Natural killer cell (primary cell): ENCODE data around the gene KIF25. TPM values are rescaled to one million over a fixed set of nuclear protein-coding genes. Genes with fewer than 3 reads are reported as not detected.

ENCODE experiments used
- ATAC-seq, 3 donors: fragments of 150-1000 bp in 2 of 3; fragments of 200-7000 bp in 1 of 3; cut with Tn5 transposase; 1 replicate in 1 of 3; 2 replicates in 2 of 3; pipeline ENCODE4 v1.10.0; 2021; ENCODE audit warnings: mild to moderate bottlenecking in 2 of 3, moderate library complexity in 2 of 3
- DNase-seq, 2 donors: peaks; one replicate each; pipeline versions ENCODE4 v3.0.0 to v3.0.0-alpha.2; 2013 to 2021; ENCODE audit warnings: mixed read lengths in 1 of 2
- H3K27ac ChIP-seq: one replicate; pipeline ENCODE4 v1.5.1; 2013; ENCODE audit warnings: mild to moderate bottlenecking, low read length
- H3K27me3 ChIP-seq: one replicate; pipeline ENCODE4 v1.6.1; 2013; ENCODE audit warnings: low read length; ENCODE audit not compliant: control insufficient read depth, insufficient read depth
- H3K36me3 ChIP-seq: one replicate; pipeline ENCODE4 v1.6.1; 2013; ENCODE audit warnings: low read length; ENCODE audit not compliant: control insufficient read depth, insufficient read depth
- H3K4me1 ChIP-seq: one replicate; pipeline ENCODE4 v1.6.1; 2013; ENCODE audit warnings: low read length; ENCODE audit not compliant: control insufficient read depth, insufficient read depth
- H3K4me3 ChIP-seq: one replicate; pipeline ENCODE4 v1.5.1; 2013; ENCODE audit warnings: low read length
- H3K9me3 ChIP-seq: one replicate; pipeline ENCODE4 v1.6.1; 2013; ENCODE audit warnings: low read length; ENCODE audit not compliant: control insufficient read depth, insufficient read depth
- H3K27ac Mint-ChIP-seq, 2 donors: one replicate each; pipeline ENCODE4 v1.8.0; 2022; ENCODE audit warnings: mild to moderate bottlenecking in 2 of 2, mixed read lengths in 2 of 2, moderate library complexity in 1 of 2
- H3K27me3 Mint-ChIP-seq, 2 donors: one replicate each; pipeline ENCODE4 v1.8.0; 2022; ENCODE audit warnings: low read depth in 2 of 2, mixed read lengths in 2 of 2
- H3K36me3 Mint-ChIP-seq: one replicate; pipeline ENCODE4 v1.8.0; 2022; ENCODE audit warnings: mixed read lengths
- H3K4me1 Mint-ChIP-seq, 2 donors: one replicate each; pipeline ENCODE4 v1.8.0; 2022; ENCODE audit warnings: mixed read lengths in 2 of 2
- H3K4me3 Mint-ChIP-seq: one replicate; pipeline ENCODE4 v1.8.0; 2022; ENCODE audit warnings: mild to moderate bottlenecking, moderate library complexity, mixed read lengths
- H3K9me3 Mint-ChIP-seq, 2 donors: one replicate each; pipeline ENCODE4 v1.8.0; 2022; ENCODE audit warnings: mixed read lengths in 2 of 2
- WGBS: methylation state at CpG from one replicate; pipeline ENCODE4 v1.1.7; 2013; ENCODE audit warnings: missing lambda C conversion rate; ENCODE audit not compliant: insufficient coverage; 5-methylcytosine and 5-hydroxymethylcytosine counted together
- intact Hi-C: fragments of 100-400 bp; cut with micrococcal nuclease; formaldehyde crosslinking; loops from one replicate; pipeline ENCODE4 v1.14.2; 2022
- total RNA-seq, 4 donors: library from RNA; stranded (reverse); fragments of 120-200 nt in 1 of 4; gene quantifications; one replicate each; pipeline versions ENCODE4 v1.2.3 to v1.2.4, GENCODE V29; 2013 to 2022
- TF ChIP-seq, protein P1 (sequence below): fragments of 200-600 bp; IDR thresholded peaks from one replicate; pipeline ENCODE4 v1.8.0; 2022; ENCODE audit warnings: antibody characterized with exemption

The KIF25 gene
- total RNA-seq, 3 donors from 2014 or later (not counting 1 experiment from before 2014, with no cell fraction given) = not detected

DNA sequence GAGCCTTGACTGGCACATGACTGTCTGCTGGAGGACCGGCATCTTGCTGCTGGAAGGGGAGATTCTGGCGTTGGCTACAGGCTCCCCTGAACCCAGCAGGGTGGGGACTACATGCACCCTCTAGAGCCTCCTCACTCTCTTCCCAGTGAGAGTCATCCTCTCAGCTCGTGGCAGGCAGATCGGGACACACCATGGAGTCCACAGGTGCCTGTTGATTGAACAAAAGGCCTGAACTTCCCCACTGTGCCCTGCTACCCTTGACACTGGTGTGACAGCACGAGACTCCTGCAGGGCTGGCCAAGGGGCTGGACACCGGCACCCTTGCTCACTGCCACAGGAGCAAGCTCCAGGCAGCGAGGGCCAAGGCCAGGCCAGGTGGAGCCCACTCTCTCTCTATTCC, 73.3 kb downstream of the KIF25 start:
- Mint-ChIP-seq H3K27me3 (peaks cover 0 to 2% of the 10 kb centered on the region in 2 donors), H3K36me3 (no peaks in the 10 kb centered on the region), H3K9me3 (no peaks in the 10 kb centered on the region), H3K27ac (no peak overlapping the region), H3K4me3 (no peak overlapping the region), H3K4me1 (no peaks in the 10 kb centered on the region)
- intact Hi-C loops = no loop called here
- TF ChIP-seq, protein P1, sequence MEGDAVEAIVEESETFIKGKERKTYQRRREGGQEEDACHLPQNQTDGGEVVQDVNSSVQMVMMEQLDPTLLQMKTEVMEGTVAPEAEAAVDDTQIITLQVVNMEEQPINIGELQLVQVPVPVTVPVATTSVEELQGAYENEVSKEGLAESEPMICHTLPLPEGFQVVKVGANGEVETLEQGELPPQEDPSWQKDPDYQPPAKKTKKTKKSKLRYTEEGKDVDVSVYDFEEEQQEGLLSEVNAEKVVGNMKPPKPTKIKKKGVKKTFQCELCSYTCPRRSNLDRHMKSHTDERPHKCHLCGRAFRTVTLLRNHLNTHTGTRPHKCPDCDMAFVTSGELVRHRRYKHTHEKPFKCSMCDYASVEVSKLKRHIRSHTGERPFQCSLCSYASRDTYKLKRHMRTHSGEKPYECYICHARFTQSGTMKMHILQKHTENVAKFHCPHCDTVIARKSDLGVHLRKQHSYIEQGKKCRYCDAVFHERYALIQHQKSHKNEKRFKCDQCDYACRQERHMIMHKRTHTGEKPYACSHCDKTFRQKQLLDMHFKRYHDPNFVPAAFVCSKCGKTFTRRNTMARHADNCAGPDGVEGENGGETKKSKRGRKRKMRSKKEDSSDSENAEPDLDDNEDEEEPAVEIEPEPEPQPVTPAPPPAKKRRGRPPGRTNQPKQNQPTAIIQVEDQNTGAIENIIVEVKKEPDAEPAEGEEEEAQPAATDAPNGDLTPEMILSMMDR = no peak
- DNase-seq (no peak), ATAC-seq (no peak)
- Histone ChIP-seq H3K4me1 (no peaks in the 10 kb centered on the region), H3K36me3 (no peaks in the 10 kb centered on the region), H3K27me3 (no peaks in the 10 kb centered on the region), H3K9me3 (no peaks in the 10 kb centered on the region), H3K4me3 (no peak overlapping the region), H3K27ac (no peak overlapping the region)
- WGBS = 82% methylated on average over 7 of the region's 7 CpGs

DNA sequence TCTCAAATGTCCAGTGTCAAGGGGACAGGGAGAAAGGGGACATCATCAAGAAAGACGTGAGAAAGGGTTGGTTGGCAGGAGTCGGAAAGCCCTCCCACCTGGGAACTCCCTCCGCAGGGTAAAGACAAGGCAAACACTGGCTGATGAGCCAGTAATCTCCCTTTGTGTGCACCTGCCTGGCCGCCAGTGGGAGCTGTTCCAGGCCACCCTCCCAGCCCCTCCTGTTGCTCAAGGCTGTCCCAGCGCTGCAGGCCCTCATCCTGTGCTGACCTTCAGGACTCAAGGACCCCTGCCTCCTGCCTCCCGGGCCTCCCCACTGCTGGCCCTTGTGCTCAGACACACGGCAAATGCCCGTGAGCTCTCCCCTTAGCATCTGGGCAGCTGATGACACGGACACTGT, 74.1 kb downstream of the KIF25 start:
- H3K27me3 Mint-ChIP-seq = peaks cover 0 to 2% of the 10 kb centered on the region in 2 donors
- H3K4me3 Mint-ChIP-seq = no peak overlapping the region
- H3K4me1 Mint-ChIP-seq = no peaks in the 10 kb centered on the region
- intact Hi-C loops = no loop called here
- Histone ChIP-seq H3K27me3 (no peaks in the 10 kb centered on the region), H3K9me3 (no peaks in the 10 kb centered on the region), H3K4me3 (no peak overlapping the region), H3K4me1 (no peaks in the 10 kb centered on the region), H3K36me3 (no peaks in the 10 kb centered on the region), H3K27ac (no peak overlapping the region)
- TF ChIP-seq, protein P1 = no peak
- DNase-seq (no peak), ATAC-seq (no peak)
- WGBS = 79% methylated on average over 9 of the region's 9 CpGs
- no peaks in the 10 kb centered on the region for H3K9me3 Mint-ChIP-seq
- no peaks in the 10 kb centered on the region for H3K36me3 Mint-ChIP-seq
- no peak overlapping the region for H3K27ac Mint-ChIP-seq

DNA sequence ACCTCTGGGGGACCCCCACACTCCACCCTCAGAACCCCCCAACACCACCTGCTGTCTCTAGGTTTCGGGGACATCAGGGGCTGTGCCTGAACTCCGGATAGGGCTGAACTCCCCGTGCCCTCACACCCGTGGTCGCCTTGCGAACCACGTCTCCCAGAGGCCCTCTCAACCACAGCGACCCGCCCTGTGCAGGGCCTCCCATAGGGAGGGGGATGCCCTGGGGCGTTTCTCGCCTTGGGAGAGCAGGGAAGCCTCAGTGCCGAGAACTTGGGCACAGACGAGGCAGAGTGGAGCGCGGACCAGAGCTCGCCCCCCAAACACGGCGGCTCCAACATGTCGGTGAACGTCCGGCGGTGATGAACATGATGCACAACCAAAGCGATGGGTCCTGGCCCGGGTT, 74.8 kb downstream of the KIF25 start:
- H3K4me3 Mint-ChIP-seq = no peak overlapping the region
- WGBS = 77% methylated on average over 24 of the region's 24 CpGs

DNA sequence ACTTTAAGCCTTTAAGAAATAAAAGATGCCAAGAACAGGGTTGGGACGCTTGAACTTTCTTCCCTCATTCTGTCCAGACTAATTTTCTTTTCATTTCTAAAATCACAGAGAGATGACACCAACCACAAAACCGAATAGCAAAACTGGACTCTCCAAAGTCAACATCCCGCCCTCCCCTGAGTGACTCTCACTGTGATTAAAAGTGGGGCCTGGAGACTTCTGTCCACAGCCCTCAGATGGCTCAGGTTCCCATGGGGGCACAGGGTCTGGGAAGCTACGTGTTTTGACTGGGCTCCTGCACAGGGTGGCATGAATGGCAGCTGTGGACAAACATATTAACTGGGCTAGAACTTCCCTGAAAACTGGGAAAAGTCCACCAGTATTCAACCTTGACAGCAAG, 75.3 kb downstream of the KIF25 start:
- H3K4me1 ChIP-seq = no peaks in the 10 kb centered on the region
- ATAC-seq (no peak), DNase-seq (no peak)
- intact Hi-C loops = no loop called here
- no peak overlapping the region for H3K4me3 ChIP-seq
- Mint-ChIP-seq H3K9me3 (no peaks in the 10 kb centered on the region), H3K4me3 (no peak overlapping the region), H3K4me1 (no peaks in the 10 kb centered on the region), H3K36me3 (no peaks in the 10 kb centered on the region), H3K27ac (no peak overlapping the region), H3K27me3 (peaks cover 0 to 2% of the 10 kb centered on the region in 2 donors)
- no peaks in the 10 kb centered on the region for H3K36me3 ChIP-seq
- H3K27me3 ChIP-seq = no peaks in the 10 kb centered on the region
- no peak overlapping the region for H3K27ac ChIP-seq
- WGBS = 82% methylated on average over 4 of the region's 4 CpGs
- TF ChIP-seq, protein P1 = no peak
- H3K9me3 ChIP-seq = no peaks in the 10 kb centered on the region

More for the DNA sequence above, 74.8 kb downstream of the KIF25 start:
- ATAC-seq = no peak
- H3K9me3 ChIP-seq = no peaks in the 10 kb centered on the region
- intact Hi-C loops = no loop called here
- no peak overlapping the region for H3K27ac ChIP-seq
- no peak for DNase-seq
- no peaks in the 10 kb centered on the region for H3K9me3 Mint-ChIP-seq
- H3K27me3 ChIP-seq = no peaks in the 10 kb centered on the region
- H3K4me3 ChIP-seq = no peak overlapping the region
- no peak overlapping the region for H3K27ac Mint-ChIP-seq
- H3K4me1 ChIP-seq = no peaks in the 10 kb centered on the region
- H3K36me3 ChIP-seq = no peaks in the 10 kb centered on the region
- H3K36me3 Mint-ChIP-seq = no peaks in the 10 kb centered on the region
- H3K4me1 Mint-ChIP-seq = no peaks in the 10 kb centered on the region
- peaks cover 0 to 2% of the 10 kb centered on the region in 2 donors for H3K27me3 Mint-ChIP-seq
- TF ChIP-seq, protein P1 = no peak
